ENCODE measurements around the gene NUDT16.

Gene NUDT16

GRCh38 chr3:131390331-131390730 lies 8.8 kb downstream of the NUDT16 start:
- no peak overlapping the region for H3K4me3 ChIP-seq (ENCODE audit: low read length)
- no peaks in the 10 kb centered on the region for H3K36me3 ChIP-seq (ENCODE audit: control insufficient read depth, insufficient read depth, low read length)
- H3K9me3 ChIP-seq (ENCODE audit: control insufficient read depth, low read length) = no peaks in the 10 kb centered on the region
- no peak overlapping the region for H3K9ac ChIP-seq (ENCODE audit: low read length)
- H3K27me3 ChIP-seq (ENCODE audit: control insufficient read depth, insufficient read depth, low read length) = no peaks in the 10 kb centered on the region
- H3K4me1 ChIP-seq (ENCODE audit: control insufficient read depth, insufficient read depth, low read length) = peaks cover 23% of the 10 kb centered on the region

- Histone ChIP-seq H3K4me1 (ENCODE audit: control insufficient read depth, insufficient read depth, low read length) (no peaks in the 10 kb centered on the region), H3K9me3 (ENCODE audit: control insufficient read depth, low read length) (no peaks in the 10 kb centered on the region), H3K9ac (ENCODE audit: low read length) (no peak overlapping the region), H3K4me3 (ENCODE audit: low read length) (no peak overlapping the region), H3K36me3 (ENCODE audit: control insufficient read depth, insufficient read depth, low read length) (no peaks in the 10 kb centered on the region), H3K27me3 (ENCODE audit: control insufficient read depth, insufficient read depth, low read length) (no peaks in the 10 kb centered on the region)
Measured at GRCh38 chr3:131393051-131393450, 11.5 kb downstream of the NUDT16 start.

GRCh38 chr3:131393868-131394267 lies 12.3 kb downstream of the NUDT16 start:
- no peaks in the 10 kb centered on the region for H3K36me3 ChIP-seq (ENCODE audit: control insufficient read depth, insufficient read depth, low read length)
- no peaks in the 10 kb centered on the region for H3K27me3 ChIP-seq (ENCODE audit: control insufficient read depth, insufficient read depth, low read length)
- no peak overlapping the region for H3K4me3 ChIP-seq (ENCODE audit: low read length)
- no peaks in the 10 kb centered on the region for H3K4me1 ChIP-seq (ENCODE audit: control insufficient read depth, insufficient read depth, low read length)
- H3K9ac ChIP-seq (ENCODE audit: low read length) = no peak overlapping the region
- no peaks in the 10 kb centered on the region for H3K9me3 ChIP-seq (ENCODE audit: control insufficient read depth, low read length)

- H3K27me3 ChIP-seq (ENCODE audit: control insufficient read depth, insufficient read depth, low read length) = no peaks in the 10 kb centered on the region
- no peaks in the 10 kb centered on the region for H3K36me3 ChIP-seq (ENCODE audit: control insufficient read depth, insufficient read depth, low read length)
- H3K9me3 ChIP-seq (ENCODE audit: control insufficient read depth, low read length) = no peaks in the 10 kb centered on the region
- H3K4me1 ChIP-seq (ENCODE audit: control insufficient read depth, insufficient read depth, low read length) = no peaks in the 10 kb centered on the region
- no peak overlapping the region for H3K4me3 ChIP-seq (ENCODE audit: low read length)
- no peak overlapping the region for H3K9ac ChIP-seq (ENCODE audit: low read length)
Measured at GRCh38 chr3:131394400-131394799, 12.8 kb downstream of the NUDT16 start.

GRCh38 chr3:131396170-131396569 lies 14.6 kb downstream of the NUDT16 start:
- Histone ChIP-seq H3K4me3 (ENCODE audit: low read length) (no peak overlapping the region), H3K4me1 (ENCODE audit: control insufficient read depth, insufficient read depth, low read length) (no peaks in the 10 kb centered on the region), H3K27me3 (ENCODE audit: control insufficient read depth, insufficient read depth, low read length) (no peaks in the 10 kb centered on the region), H3K9ac (ENCODE audit: low read length) (no peak overlapping the region), H3K36me3 (ENCODE audit: control insufficient read depth, insufficient read depth, low read length) (no peaks in the 10 kb centered on the region), H3K9me3 (ENCODE audit: control insufficient read depth, low read length) (no peaks in the 10 kb centered on the region)

- Histone ChIP-seq H3K36me3 (ENCODE audit: control insufficient read depth, insufficient read depth, low read length) (no peaks in the 10 kb centered on the region), H3K4me1 (ENCODE audit: control insufficient read depth, insufficient read depth, low read length) (no peaks in the 10 kb centered on the region), H3K4me3 (ENCODE audit: low read length) (no peak overlapping the region), H3K9ac (ENCODE audit: low read length) (no peak overlapping the region), H3K27me3 (ENCODE audit: control insufficient read depth, insufficient read depth, low read length) (no peaks in the 10 kb centered on the region), H3K9me3 (ENCODE audit: control insufficient read depth, low read length) (no peaks in the 10 kb centered on the region)
Measured at GRCh38 chr3:131397889-131398288, 16.3 kb downstream of the NUDT16 start.

GRCh38 chr3:131401978-131402377 lies 20.4 kb downstream of the NUDT16 start:
- Histone ChIP-seq H3K9ac (ENCODE audit: low read length) (no peak overlapping the region), H3K9me3 (ENCODE audit: control insufficient read depth, low read length) (no peaks in the 10 kb centered on the region), H3K27me3 (ENCODE audit: control insufficient read depth, insufficient read depth, low read length) (no peaks in the 10 kb centered on the region), H3K4me1 (ENCODE audit: control insufficient read depth, insufficient read depth, low read length) (no peaks in the 10 kb centered on the region), H3K36me3 (ENCODE audit: control insufficient read depth, insufficient read depth, low read length) (no peaks in the 10 kb centered on the region), H3K4me3 (ENCODE audit: low read length) (no peak overlapping the region)

- Histone ChIP-seq H3K9me3 (ENCODE audit: control insufficient read depth, low read length) (no peaks in the 10 kb centered on the region), H3K4me1 (ENCODE audit: control insufficient read depth, insufficient read depth, low read length) (no peaks in the 10 kb centered on the region), H3K9ac (ENCODE audit: low read length) (no peak overlapping the region), H3K4me3 (ENCODE audit: low read length) (no peak overlapping the region), H3K36me3 (ENCODE audit: control insufficient read depth, insufficient read depth, low read length) (no peaks in the 10 kb centered on the region), H3K27me3 (ENCODE audit: control insufficient read depth, insufficient read depth, low read length) (no peaks in the 10 kb centered on the region)
Measured at GRCh38 chr3:131402391-131403039, 20.9 kb downstream of the NUDT16 start.

- Histone ChIP-seq H3K27me3 (ENCODE audit: control insufficient read depth, insufficient read depth, low read length) (no peaks in the 10 kb centered on the region), H3K9me3 (ENCODE audit: control insufficient read depth, low read length) (no peaks in the 10 kb centered on the region), H3K9ac (ENCODE audit: low read length) (no peak overlapping the region), H3K36me3 (ENCODE audit: control insufficient read depth, insufficient read depth, low read length) (no peaks in the 10 kb centered on the region), H3K4me3 (ENCODE audit: low read length) (no peak overlapping the region), H3K4me1 (ENCODE audit: control insufficient read depth, insufficient read depth, low read length) (no peaks in the 10 kb centered on the region)
Measured at GRCh38 chr3:131403216-131403895, 21.8 kb downstream of the NUDT16 start.

GRCh38 chr3:131405411-131405810 lies 23.8 kb downstream of the NUDT16 start:
- Histone ChIP-seq H3K4me3 (ENCODE audit: low read length) (no peak overlapping the region), H3K4me1 (ENCODE audit: control insufficient read depth, insufficient read depth, low read length) (no peaks in the 10 kb centered on the region), H3K9me3 (ENCODE audit: control insufficient read depth, low read length) (no peaks in the 10 kb centered on the region), H3K36me3 (ENCODE audit: control insufficient read depth, insufficient read depth, low read length) (no peaks in the 10 kb centered on the region), H3K27me3 (ENCODE audit: control insufficient read depth, insufficient read depth, low read length) (no peaks in the 10 kb centered on the region), H3K9ac (ENCODE audit: low read length) (no peak overlapping the region)

- H3K27me3 ChIP-seq (ENCODE audit: control insufficient read depth, insufficient read depth, low read length) = no peaks in the 10 kb centered on the region
Measured at GRCh38 chr3:131406274-131406673, 24.7 kb downstream of the NUDT16 start.

GRCh38 chr3:131417751-131418150 lies 36.2 kb downstream of the NUDT16 start:
- H3K9me3 ChIP-seq (ENCODE audit: control insufficient read depth, low read length) = no peaks in the 10 kb centered on the region
- H3K9ac ChIP-seq (ENCODE audit: low read length) = no peak overlapping the region
- H3K4me3 ChIP-seq (ENCODE audit: low read length) = no peak overlapping the region
- H3K36me3 ChIP-seq (ENCODE audit: control insufficient read depth, insufficient read depth, low read length) = no peaks in the 10 kb centered on the region
- H3K4me1 ChIP-seq (ENCODE audit: control insufficient read depth, insufficient read depth, low read length) = no peaks in the 10 kb centered on the region
- no peaks in the 10 kb centered on the region for H3K27me3 ChIP-seq (ENCODE audit: control insufficient read depth, insufficient read depth, low read length)

More at GRCh38 chr3:131406274-131406673, 24.7 kb downstream of the NUDT16 start:
- no peaks in the 10 kb centered on the region for H3K4me1 ChIP-seq (ENCODE audit: control insufficient read depth, insufficient read depth, low read length)
- H3K9ac ChIP-seq (ENCODE audit: low read length) = no peak overlapping the region
- no peak overlapping the region for H3K4me3 ChIP-seq (ENCODE audit: low read length)
- no peaks in the 10 kb centered on the region for H3K9me3 ChIP-seq (ENCODE audit: control insufficient read depth, low read length)
- no peaks in the 10 kb centered on the region for H3K36me3 ChIP-seq (ENCODE audit: control insufficient read depth, insufficient read depth, low read length)

All from mucosa of stomach (tissue), 1 donor.